HEK293 (cell line): ENCODE results near the gene ZNF217.

Experiments used
- CTCF ChIA-PET: fragments of 350-600 bp; formaldehyde crosslinking; extraction: SDS; loops from one replicate; lab custom pipeline; 2021; ENCODE audit warnings: antibody characterized with exemption; lab: Yijun Ruan, JAX
- POLR2A ChIA-PET: fragments of 300-600 bp; formaldehyde crosslinking; extraction: SDS; loops from one replicate; lab custom pipeline; 2020; ENCODE audit warnings: antibody characterized with exemption, inconsistent platforms; lab: Yijun Ruan, JAX
- H3K27ac ChIP-seq: fragments of 200-500 bp; sonication (Bioruptor generic); 2 replicates; pipeline ENCODE4 v1.5.1; 2014; ENCODE audit warnings: low read depth, low read length, control low read depth, inconsistent platforms; ENCODE audit errors: extremely low read depth
- H3K36me3 ChIP-seq, 2 experiments: fragments of 200-500 bp in 1 of 2; sonication (Bioruptor generic) in 1 of 2; 1 replicate in 1 of 2; 2 replicates in 1 of 2; pipeline ENCODE4 v1.5.1; 2014 to 2017; ENCODE audit warnings: inconsistent platforms in 2 of 2, low read length in 2 of 2; ENCODE audit not compliant: control insufficient read depth in 2 of 2, insufficient read depth in 1 of 2
- H3K4me1 ChIP-seq: fragments of 200-500 bp; sonication (Bioruptor generic); 2 replicates; pipeline ENCODE4 v1.5.1; 2014; ENCODE audit warnings: mild to moderate bottlenecking, low read length, inconsistent platforms; ENCODE audit not compliant: control insufficient read depth, insufficient read depth
- H3K4me3 ChIP-seq: 2 replicates; pipeline ENCODE4 v1.5.1; 2011; ENCODE audit warnings: low read depth, mild to moderate bottlenecking, control low read depth, low read length, moderate library complexity
- H3K9me3 ChIP-seq: fragments of 200-500 bp; sonication (Bioruptor generic); 2 replicates; pipeline ENCODE4 v1.5.1; 2014; ENCODE audit warnings: low read depth, low read length, inconsistent platforms; ENCODE audit not compliant: control insufficient read depth, insufficient read depth
- SP7 ChIP-seq: fragments of 450-650 bp; formaldehyde crosslinking; IDR thresholded peaks from 2 replicates; pipeline ENCODE4 v1.5.1; 2016; ENCODE audit warnings: missing biosample characterization, missing genetic modification characterization
- ZNF510 ChIP-seq: fragments of 450-650 bp; formaldehyde crosslinking; IDR thresholded peaks from 2 replicates; pipeline ENCODE4 v1.5.1; 2018; ENCODE audit warnings: mild to moderate bottlenecking, missing genetic modification characterization, missing biosample characterization; ENCODE audit not compliant: insufficient replicate concordance
- ZNF747 ChIP-seq: fragments of 450-650 bp; formaldehyde crosslinking; IDR thresholded peaks from 2 replicates; pipeline ENCODE4 v1.5.1; 2016; ENCODE audit warnings: missing biosample characterization, missing genetic modification characterization
- ZNF837 ChIP-seq: fragments of 450-650 bp; formaldehyde crosslinking; IDR thresholded peaks from 2 replicates; pipeline ENCODE4 v1.5.1; 2016; ENCODE audit warnings: missing biosample characterization, missing genetic modification characterization
- TF ChIP-seq, protein P1 (sequence below): fragments of 450-650 bp; formaldehyde crosslinking; IDR thresholded peaks from 2 replicates; pipeline ENCODE4 v1.5.1; 2016; ENCODE audit warnings: missing biosample characterization, missing genetic modification characterization
- TF ChIP-seq, protein P2 (sequence below): fragments of 450-650 bp; formaldehyde crosslinking; IDR thresholded peaks from 2 replicates; pipeline ENCODE4 v1.5.1; 2016; ENCODE audit warnings: missing biosample characterization, missing genetic modification characterization
- TF ChIP-seq, protein P3 (sequence below): fragments of 450-650 bp; formaldehyde crosslinking; IDR thresholded peaks from 2 replicates; pipeline ENCODE4 v1.5.1; 2017; ENCODE audit warnings: missing biosample characterization, mild to moderate bottlenecking, missing genetic modification characterization, moderate library complexity
- TF ChIP-seq, protein P4 (sequence below): fragments of 450-650 bp; formaldehyde crosslinking; IDR thresholded peaks from 2 replicates; pipeline ENCODE4 v1.5.1; 2016; ENCODE audit warnings: missing biosample characterization, missing genetic modification characterization
- TF ChIP-seq, protein P5 (sequence below): fragments of 450-650 bp; formaldehyde crosslinking; conservative IDR thresholded peaks from 2 replicates; pipeline ENCODE4 v1.5.1; 2016; ENCODE audit warnings: low read depth, missing biosample characterization, missing genetic modification characterization
- TF ChIP-seq, protein P6 (sequence below): fragments of 450-650 bp; formaldehyde crosslinking; optimal IDR thresholded peaks from 2 replicates; pipeline ENCODE3; 2016; ENCODE audit warnings: missing biosample characterization, mild to moderate bottlenecking, missing genetic modification characterization
- TF ChIP-seq, protein P7 (sequence below): fragments of 450-650 bp; formaldehyde crosslinking; IDR thresholded peaks from 2 replicates; pipeline ENCODE4 v1.5.1; 2016; ENCODE audit warnings: missing biosample characterization, missing genetic modification characterization
- TF ChIP-seq, protein P8 (sequence below): fragments of 450-650 bp; formaldehyde crosslinking; IDR thresholded peaks from 2 replicates; pipeline ENCODE4 v1.5.1; 2016; ENCODE audit warnings: missing biosample characterization, missing genetic modification characterization
- TF ChIP-seq, protein P9 (sequence below): fragments of 450-650 bp; formaldehyde crosslinking; IDR thresholded peaks from 2 replicates; pipeline ENCODE4 v1.5.1; 2016; ENCODE audit warnings: missing biosample characterization, missing genetic modification characterization

The ZNF217 gene

DNA sequence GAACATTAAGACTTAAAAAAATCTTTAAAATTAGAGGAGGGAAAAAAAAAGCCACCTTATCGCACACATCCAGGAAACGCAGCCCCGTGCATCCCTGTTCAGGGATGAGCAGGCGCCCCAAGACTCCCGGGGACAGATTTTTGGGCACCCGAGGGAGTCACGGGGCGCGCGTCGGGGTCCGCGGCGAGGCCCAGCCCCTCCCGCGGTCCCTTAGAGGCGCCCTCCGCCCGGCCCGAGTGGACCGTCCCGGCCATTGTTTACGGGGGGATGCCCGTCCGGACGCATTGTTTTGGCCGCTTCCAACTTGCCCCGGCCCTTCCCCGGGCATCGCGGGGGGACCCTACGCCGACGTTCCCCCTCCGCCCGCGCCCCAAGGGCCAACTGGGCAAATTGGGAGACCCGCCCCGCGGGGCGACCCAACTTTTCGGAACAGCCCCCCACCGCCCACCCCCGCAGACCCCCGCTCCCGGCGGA, 610 bp downstream of the ZNF217 start:
- peak overlapping the region; percentile 80 for H3K4me3 ChIP-seq
- no peaks in the 10 kb centered on the region for H3K9me3 ChIP-seq
- ChIA-PET CTCF (no interaction called here), POLR2A (interaction anchor here (0.8 to 1.6 kb wide), 3 partner anchors 17 to 322 kb away, joined by 3 to 7 read pairs (median 5); no protein-coding TSS in a partner anchor)
- H3K36me3 ChIP-seq = no peaks in the 10 kb centered on the region
- peaks cover 5% of the 10 kb centered on the region for H3K4me1 ChIP-seq
- H3K27ac ChIP-seq = peak overlapping the region; percentile 90
- TF ChIP-seq, protein P1, sequence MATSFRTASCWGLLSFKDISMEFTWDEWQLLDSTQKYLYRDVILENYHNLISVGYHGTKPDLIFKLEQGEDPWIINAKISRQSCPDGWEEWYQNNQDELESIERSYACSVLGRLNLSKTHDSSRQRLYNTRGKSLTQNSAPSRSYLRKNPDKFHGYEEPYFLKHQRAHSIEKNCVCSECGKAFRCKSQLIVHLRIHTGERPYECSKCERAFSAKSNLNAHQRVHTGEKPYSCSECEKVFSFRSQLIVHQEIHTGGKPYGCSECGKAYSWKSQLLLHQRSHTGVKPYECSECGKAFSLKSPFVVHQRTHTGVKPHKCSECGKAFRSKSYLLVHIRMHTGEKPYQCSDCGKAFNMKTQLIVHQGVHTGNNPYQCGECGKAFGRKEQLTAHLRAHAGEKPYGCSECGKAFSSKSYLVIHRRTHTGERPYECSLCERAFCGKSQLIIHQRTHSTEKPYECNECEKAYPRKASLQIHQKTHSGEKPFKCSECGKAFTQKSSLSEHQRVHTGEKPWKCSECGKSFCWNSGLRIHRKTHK (tag by site-specific recombination) = no peak
- TF ChIP-seq SP7 (tag by site-specific recombination) (no peak), ZNF510 (tag by site-specific recombination) (no peak), ZNF747 (tag by site-specific recombination) (no peak), ZNF837 (tag by site-specific recombination) (no peak)
- TF ChIP-seq, protein P2, sequence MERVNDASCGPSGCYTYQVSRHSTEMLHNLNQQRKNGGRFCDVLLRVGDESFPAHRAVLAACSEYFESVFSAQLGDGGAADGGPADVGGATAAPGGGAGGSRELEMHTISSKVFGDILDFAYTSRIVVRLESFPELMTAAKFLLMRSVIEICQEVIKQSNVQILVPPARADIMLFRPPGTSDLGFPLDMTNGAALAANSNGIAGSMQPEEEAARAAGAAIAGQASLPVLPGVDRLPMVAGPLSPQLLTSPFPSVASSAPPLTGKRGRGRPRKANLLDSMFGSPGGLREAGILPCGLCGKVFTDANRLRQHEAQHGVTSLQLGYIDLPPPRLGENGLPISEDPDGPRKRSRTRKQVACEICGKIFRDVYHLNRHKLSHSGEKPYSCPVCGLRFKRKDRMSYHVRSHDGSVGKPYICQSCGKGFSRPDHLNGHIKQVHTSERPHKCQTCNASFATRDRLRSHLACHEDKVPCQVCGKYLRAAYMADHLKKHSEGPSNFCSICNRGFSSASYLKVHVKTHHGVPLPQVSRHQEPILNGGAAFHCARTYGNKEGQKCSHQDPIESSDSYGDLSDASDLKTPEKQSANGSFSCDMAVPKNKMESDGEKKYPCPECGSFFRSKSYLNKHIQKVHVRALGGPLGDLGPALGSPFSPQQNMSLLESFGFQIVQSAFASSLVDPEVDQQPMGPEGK (tag by site-specific recombination) = peak; percentile 34; the same call in 1 of the 2 replicates
- TF ChIP-seq, protein P3, sequence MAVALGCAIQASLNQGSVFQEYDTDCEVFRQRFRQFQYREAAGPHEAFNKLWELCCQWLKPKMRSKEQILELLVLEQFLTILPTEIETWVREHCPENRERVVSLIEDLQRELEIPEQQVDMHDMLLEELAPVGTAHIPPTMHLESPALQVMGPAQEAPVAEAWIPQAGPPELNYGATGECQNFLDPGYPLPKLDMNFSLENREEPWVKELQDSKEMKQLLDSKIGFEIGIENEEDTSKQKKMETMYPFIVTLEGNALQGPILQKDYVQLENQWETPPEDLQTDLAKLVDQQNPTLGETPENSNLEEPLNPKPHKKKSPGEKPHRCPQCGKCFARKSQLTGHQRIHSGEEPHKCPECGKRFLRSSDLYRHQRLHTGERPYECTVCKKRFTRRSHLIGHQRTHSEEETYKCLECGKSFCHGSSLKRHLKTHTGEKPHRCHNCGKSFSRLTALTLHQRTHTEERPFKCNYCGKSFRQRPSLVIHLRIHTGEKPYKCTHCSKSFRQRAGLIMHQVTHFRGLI (tag by site-specific recombination) = no peak
- TF ChIP-seq, protein P4, sequence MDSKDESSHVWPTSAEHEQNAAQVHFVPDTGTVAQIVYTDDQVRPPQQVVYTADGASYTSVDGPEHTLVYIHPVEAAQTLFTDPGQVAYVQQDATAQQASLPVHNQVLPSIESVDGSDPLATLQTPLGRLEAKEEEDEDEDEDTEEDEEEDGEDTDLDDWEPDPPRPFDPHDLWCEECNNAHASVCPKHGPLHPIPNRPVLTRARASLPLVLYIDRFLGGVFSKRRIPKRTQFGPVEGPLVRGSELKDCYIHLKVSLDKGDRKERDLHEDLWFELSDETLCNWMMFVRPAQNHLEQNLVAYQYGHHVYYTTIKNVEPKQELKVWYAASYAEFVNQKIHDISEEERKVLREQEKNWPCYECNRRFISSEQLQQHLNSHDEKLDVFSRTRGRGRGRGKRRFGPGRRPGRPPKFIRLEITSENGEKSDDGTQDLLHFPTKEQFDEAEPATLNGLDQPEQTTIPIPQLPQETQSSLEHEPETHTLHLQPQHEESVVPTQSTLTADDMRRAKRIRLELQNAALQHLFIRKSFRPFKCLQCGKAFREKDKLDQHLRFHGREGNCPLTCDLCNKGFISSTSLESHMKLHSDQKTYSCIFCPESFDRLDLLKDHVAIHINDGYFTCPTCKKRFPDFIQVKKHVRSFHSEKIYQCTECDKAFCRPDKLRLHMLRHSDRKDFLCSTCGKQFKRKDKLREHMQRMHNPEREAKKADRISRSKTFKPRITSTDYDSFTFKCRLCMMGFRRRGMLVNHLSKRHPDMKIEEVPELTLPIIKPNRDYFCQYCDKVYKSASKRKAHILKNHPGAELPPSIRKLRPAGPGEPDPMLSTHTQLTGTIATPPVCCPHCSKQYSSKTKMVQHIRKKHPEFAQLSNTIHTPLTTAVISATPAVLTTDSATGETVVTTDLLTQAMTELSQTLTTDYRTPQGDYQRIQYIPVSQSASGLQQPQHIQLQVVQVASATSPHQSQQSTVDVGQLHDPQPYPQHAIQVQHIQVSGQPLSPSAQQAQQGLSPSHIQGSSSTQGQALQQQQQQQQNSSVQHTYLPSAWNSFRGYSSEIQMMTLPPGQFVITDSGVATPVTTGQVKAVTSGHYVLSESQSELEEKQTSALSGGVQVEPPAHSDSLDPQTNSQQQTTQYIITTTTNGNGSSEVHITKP (tag by site-specific recombination) = peak; percentile 77
- TF ChIP-seq, protein P5, sequence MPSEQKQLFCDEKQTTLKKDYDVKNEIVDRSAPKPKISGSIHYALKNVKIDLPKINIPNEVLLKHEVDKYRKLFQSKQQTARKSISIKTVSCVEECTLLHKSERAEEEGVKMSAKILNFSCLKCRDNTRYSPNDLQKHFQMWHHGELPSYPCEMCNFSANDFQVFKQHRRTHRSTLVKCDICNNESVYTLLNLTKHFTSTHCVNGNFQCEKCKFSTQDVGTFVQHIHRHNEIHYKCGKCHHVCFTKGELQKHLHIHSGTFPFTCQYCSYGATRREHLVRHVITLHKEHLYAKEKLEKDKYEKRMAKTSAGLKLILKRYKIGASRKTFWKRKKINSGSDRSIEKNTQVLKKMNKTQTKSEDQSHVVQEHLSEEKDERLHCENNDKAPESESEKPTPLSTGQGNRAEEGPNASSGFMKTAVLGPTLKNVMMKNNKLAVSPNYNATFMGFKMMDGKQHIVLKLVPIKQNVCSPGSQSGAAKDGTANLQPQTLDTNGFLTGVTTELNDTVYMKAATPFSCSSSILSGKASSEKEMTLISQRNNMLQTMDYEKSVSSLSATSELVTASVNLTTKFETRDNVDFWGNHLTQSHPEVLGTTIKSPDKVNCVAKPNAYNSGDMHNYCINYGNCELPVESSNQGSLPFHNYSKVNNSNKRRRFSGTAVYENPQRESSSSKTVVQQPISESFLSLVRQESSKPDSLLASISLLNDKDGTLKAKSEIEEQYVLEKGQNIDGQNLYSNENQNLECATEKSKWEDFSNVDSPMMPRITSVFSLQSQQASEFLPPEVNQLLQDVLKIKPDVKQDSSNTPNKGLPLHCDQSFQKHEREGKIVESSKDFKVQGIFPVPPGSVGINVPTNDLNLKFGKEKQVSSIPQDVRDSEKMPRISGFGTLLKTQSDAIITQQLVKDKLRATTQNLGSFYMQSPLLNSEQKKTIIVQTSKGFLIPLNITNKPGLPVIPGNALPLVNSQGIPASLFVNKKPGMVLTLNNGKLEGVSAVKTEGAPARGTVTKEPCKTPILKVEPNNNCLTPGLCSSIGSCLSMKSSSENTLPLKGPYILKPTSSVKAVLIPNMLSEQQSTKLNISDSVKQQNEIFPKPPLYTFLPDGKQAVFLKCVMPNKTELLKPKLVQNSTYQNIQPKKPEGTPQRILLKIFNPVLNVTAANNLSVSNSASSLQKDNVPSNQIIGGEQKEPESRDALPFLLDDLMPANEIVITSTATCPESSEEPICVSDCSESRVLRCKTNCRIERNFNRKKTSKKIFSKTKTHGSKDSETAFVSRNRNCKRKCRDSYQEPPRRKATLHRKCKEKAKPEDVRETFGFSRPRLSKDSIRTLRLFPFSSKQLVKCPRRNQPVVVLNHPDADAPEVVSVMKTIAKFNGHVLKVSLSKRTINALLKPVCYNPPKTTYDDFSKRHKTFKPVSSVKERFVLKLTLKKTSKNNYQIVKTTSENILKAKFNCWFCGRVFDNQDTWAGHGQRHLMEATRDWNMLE (tag by site-specific recombination) = no peak
- TF ChIP-seq, protein P6, sequence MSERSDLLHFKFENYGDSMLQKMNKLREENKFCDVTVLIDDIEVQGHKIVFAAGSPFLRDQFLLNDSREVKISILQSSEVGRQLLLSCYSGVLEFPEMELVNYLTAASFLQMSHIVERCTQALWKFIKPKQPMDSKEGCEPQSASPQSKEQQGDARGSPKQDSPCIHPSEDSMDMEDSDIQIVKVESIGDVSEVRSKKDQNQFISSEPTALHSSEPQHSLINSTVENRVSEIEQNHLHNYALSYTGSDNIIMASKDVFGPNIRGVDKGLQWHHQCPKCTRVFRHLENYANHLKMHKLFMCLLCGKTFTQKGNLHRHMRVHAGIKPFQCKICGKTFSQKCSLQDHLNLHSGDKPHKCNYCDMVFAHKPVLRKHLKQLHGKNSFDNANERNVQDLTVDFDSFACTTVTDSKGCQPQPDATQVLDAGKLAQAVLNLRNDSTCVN = peak; percentile 75
- TF ChIP-seq, protein P7, sequence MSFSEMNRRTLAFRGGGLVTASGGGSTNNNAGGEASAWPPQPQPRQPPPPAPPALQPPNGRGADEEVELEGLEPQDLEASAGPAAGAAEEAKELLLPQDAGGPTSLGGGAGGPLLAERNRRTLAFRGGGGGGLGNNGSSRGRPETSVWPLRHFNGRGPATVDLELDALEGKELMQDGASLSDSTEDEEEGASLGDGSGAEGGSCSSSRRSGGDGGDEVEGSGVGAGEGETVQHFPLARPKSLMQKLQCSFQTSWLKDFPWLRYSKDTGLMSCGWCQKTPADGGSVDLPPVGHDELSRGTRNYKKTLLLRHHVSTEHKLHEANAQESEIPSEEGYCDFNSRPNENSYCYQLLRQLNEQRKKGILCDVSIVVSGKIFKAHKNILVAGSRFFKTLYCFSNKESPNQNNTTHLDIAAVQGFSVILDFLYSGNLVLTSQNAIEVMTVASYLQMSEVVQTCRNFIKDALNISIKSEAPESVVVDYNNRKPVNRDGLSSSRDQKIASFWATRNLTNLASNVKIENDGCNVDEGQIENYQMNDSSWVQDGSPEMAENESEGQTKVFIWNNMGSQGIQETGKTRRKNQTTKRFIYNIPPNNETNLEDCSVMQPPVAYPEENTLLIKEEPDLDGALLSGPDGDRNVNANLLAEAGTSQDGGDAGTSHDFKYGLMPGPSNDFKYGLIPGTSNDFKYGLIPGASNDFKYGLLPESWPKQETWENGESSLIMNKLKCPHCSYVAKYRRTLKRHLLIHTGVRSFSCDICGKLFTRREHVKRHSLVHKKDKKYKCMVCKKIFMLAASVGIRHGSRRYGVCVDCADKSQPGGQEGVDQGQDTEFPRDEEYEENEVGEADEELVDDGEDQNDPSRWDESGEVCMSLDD (tag by site-specific recombination) = peak; percentile 94
- TF ChIP-seq, protein P8, sequence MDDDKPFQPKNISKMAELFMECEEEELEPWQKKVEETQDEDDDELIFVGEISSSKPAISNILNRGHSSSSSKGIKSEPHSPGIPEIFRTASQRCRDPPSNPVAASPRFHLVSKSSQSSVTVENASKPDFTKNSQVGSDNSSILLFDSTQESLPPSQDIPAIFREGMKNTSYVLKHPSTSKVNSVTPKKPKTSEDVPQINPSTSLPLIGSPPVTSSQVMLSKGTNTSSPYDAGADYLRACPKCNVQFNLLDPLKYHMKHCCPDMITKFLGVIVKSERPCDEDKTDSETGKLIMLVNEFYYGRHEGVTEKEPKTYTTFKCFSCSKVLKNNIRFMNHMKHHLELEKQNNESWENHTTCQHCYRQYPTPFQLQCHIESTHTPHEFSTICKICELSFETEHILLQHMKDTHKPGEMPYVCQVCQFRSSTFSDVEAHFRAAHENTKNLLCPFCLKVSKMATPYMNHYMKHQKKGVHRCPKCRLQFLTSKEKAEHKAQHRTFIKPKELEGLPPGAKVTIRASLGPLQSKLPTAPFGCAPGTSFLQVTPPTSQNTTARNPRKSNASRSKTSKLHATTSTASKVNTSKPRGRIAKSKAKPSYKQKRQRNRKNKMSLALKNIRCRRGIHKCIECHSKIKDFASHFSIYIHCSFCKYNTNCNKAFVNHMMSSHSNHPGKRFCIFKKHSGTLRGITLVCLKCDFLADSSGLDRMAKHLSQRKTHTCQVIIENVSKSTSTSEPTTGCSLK (tag by site-specific recombination) = no peak
- TF ChIP-seq, protein P9, sequence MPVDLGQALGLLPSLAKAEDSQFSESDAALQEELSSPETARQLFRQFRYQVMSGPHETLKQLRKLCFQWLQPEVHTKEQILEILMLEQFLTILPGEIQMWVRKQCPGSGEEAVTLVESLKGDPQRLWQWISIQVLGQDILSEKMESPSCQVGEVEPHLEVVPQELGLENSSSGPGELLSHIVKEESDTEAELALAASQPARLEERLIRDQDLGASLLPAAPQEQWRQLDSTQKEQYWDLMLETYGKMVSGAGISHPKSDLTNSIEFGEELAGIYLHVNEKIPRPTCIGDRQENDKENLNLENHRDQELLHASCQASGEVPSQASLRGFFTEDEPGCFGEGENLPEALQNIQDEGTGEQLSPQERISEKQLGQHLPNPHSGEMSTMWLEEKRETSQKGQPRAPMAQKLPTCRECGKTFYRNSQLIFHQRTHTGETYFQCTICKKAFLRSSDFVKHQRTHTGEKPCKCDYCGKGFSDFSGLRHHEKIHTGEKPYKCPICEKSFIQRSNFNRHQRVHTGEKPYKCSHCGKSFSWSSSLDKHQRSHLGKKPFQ = no peak
